Astrocyte (in vitro differentiated cells and primary cell): ENCODE results near the gene PTPRF.

Experiments
- CTCF ChIP-seq: IDR thresholded peaks from 2 replicates; pipeline ENCODE4 v1.5.1; 2011; ENCODE audit warnings: low read depth, mild to moderate bottlenecking, inconsistent platforms, low read length, moderate library complexity; ENCODE audit not compliant: insufficient read depth
- EZH2 ChIP-seq: IDR thresholded peaks from 2 replicates; pipeline ENCODE4 v1.6.1; 2012; ENCODE audit warnings: mild to moderate bottlenecking, low read length, inconsistent platforms; ENCODE audit not compliant: insufficient read depth

GRCh38 chr1:43604192-43604591, 73.5 kb downstream of the PTPRF start:
- TF ChIP-seq CTCF: no peak
- no peak for TF ChIP-seq EZH2
